HEK293 (cell line): ENCODE data around the gene TNFRSF4.

Experiments
- CTCF ChIA-PET: fragments of 350-600 bp; formaldehyde crosslinking; extraction: SDS; loops from one replicate; lab custom pipeline; 2021; ENCODE audit warnings: antibody characterized with exemption; lab: Yijun Ruan, JAX
- POLR2A ChIA-PET: fragments of 300-600 bp; formaldehyde crosslinking; extraction: SDS; loops from one replicate; lab custom pipeline; 2020; ENCODE audit warnings: antibody characterized with exemption, inconsistent platforms; lab: Yijun Ruan, JAX
- H3K27ac ChIP-seq: fragments of 200-500 bp; sonication (Bioruptor generic); 2 replicates; pipeline ENCODE4 v1.5.1; 2014; ENCODE audit warnings: low read depth, low read length, control low read depth, inconsistent platforms; ENCODE audit errors: extremely low read depth
- H3K36me3 ChIP-seq, 2 experiments: fragments of 200-500 bp in 1 of 2; sonication (Bioruptor generic) in 1 of 2; 1 replicate in 1 of 2; 2 replicates in 1 of 2; pipeline ENCODE4 v1.5.1; 2014 to 2017; ENCODE audit warnings: inconsistent platforms in 2 of 2, low read length in 2 of 2; ENCODE audit not compliant: control insufficient read depth in 2 of 2, insufficient read depth in 1 of 2
- H3K4me1 ChIP-seq: fragments of 200-500 bp; sonication (Bioruptor generic); 2 replicates; pipeline ENCODE4 v1.5.1; 2014; ENCODE audit warnings: mild to moderate bottlenecking, low read length, inconsistent platforms; ENCODE audit not compliant: control insufficient read depth, insufficient read depth
- H3K4me3 ChIP-seq: 2 replicates; pipeline ENCODE4 v1.5.1; 2011; ENCODE audit warnings: low read depth, mild to moderate bottlenecking, control low read depth, low read length, moderate library complexity
- H3K9me3 ChIP-seq: fragments of 200-500 bp; sonication (Bioruptor generic); 2 replicates; pipeline ENCODE4 v1.5.1; 2014; ENCODE audit warnings: low read depth, low read length, inconsistent platforms; ENCODE audit not compliant: control insufficient read depth, insufficient read depth
- MEIS1 ChIP-seq: sonication (generic); formaldehyde crosslinking; IDR thresholded peaks from 2 replicates; pipeline ENCODE4 v1.8.1; 2022; ENCODE audit warnings: missing genetic modification reagents, mild to moderate bottlenecking, borderline replicate concordance
- SCRT2 ChIP-seq: fragments of 450-650 bp; formaldehyde crosslinking; IDR thresholded peaks from 2 replicates; pipeline ENCODE4 v1.5.1; 2016; ENCODE audit warnings: missing biosample characterization, missing genetic modification characterization
- TRIM28 ChIP-seq: IDR thresholded peaks from 2 replicates; pipeline ENCODE4 v1.6.1; 2011; ENCODE audit warnings: low read length, control low read depth, borderline replicate concordance
- ZNF132 ChIP-seq: fragments of 450-650 bp; formaldehyde crosslinking; IDR thresholded peaks from 2 replicates; pipeline ENCODE4 v1.5.1; 2017; ENCODE audit warnings: missing biosample characterization, missing genetic modification characterization, borderline replicate concordance
- ZNF19 ChIP-seq: fragments of 450-650 bp; formaldehyde crosslinking; IDR thresholded peaks from 2 replicates; pipeline ENCODE4; 2016; ENCODE audit warnings: missing biosample characterization, missing genetic modification characterization, low read depth
- ZNF311 ChIP-seq: fragments of 450-650 bp; formaldehyde crosslinking; IDR thresholded peaks from 2 replicates; pipeline ENCODE4 v1.5.1; 2017; ENCODE audit warnings: missing biosample characterization, missing genetic modification characterization, borderline replicate concordance
- ZNF341 ChIP-seq: fragments of 450-650 bp; formaldehyde crosslinking; IDR thresholded peaks from 2 replicates; pipeline ENCODE4; 2016; ENCODE audit warnings: low read depth, missing biosample characterization, missing genetic modification characterization
- ZNF350 ChIP-seq: fragments of 450-650 bp; formaldehyde crosslinking; IDR thresholded peaks from 2 replicates; pipeline ENCODE4 v1.5.0; 2017; ENCODE audit warnings: missing biosample characterization, mild to moderate bottlenecking, missing genetic modification characterization
- ZNF530 ChIP-seq: fragments of 450-650 bp; formaldehyde crosslinking; IDR thresholded peaks from 2 replicates; pipeline ENCODE4 v1.5.1; 2016; ENCODE audit warnings: low read depth, missing biosample characterization, missing genetic modification characterization
- ZNF624 ChIP-seq: fragments of 450-650 bp; formaldehyde crosslinking; IDR thresholded peaks from 2 replicates; pipeline ENCODE4 v1.5.1; 2017; ENCODE audit warnings: missing biosample characterization, missing genetic modification characterization
- ZNF629 ChIP-seq: fragments of 450-650 bp; formaldehyde crosslinking; IDR thresholded peaks from 2 replicates; pipeline ENCODE4 v1.5.1; 2017; ENCODE audit warnings: missing biosample characterization, missing genetic modification characterization
- ZNF658 ChIP-seq: fragments of 450-650 bp; formaldehyde crosslinking; IDR thresholded peaks from 2 replicates; pipeline ENCODE4; 2016; ENCODE audit warnings: missing biosample characterization, missing genetic modification characterization
- ZNF76 ChIP-seq: fragments of 450-650 bp; formaldehyde crosslinking; IDR thresholded peaks from 2 replicates; pipeline ENCODE4; 2016; ENCODE audit warnings: low read depth, missing biosample characterization, missing genetic modification characterization, borderline replicate concordance
- ZNF776 ChIP-seq: fragments of 450-650 bp; formaldehyde crosslinking; IDR thresholded peaks from 2 replicates; pipeline ENCODE4 v1.5.0; 2017; ENCODE audit warnings: missing biosample characterization, missing genetic modification characterization, borderline replicate concordance
- TF ChIP-seq, protein P1 (sequence below): IDR thresholded peaks from 2 replicates; pipeline ENCODE4 v1.6.1; 2011; ENCODE audit warnings: mild to moderate bottlenecking, low read depth, low read length, borderline replicate concordance
- TF ChIP-seq, protein P2 (sequence below): fragments of 450-650 bp; formaldehyde crosslinking; IDR thresholded peaks from 2 replicates; pipeline ENCODE4 v1.5.1; 2016; ENCODE audit warnings: missing biosample characterization, missing genetic modification characterization
- TF ChIP-seq, protein P3 (sequence below): fragments of 450-650 bp; formaldehyde crosslinking; conservative IDR thresholded peaks from 2 replicates; pipeline ENCODE4 v1.5.1; 2016; ENCODE audit warnings: low read depth, missing biosample characterization, missing genetic modification characterization
- TF ChIP-seq, protein P4 (sequence below): fragments of 450-650 bp; IDR thresholded peaks from 2 replicates; pipeline ENCODE4 v1.5.1; 2018; ENCODE audit warnings: missing biosample characterization, missing genetic modification characterization
- TF ChIP-seq, protein P5 (sequence below): fragments of 450-650 bp; formaldehyde crosslinking; IDR thresholded peaks from 2 replicates; pipeline ENCODE4 v1.5.1; 2017; ENCODE audit warnings: missing biosample characterization, mild to moderate bottlenecking, missing genetic modification characterization, moderate library complexity

Gene TNFRSF4

DNA sequence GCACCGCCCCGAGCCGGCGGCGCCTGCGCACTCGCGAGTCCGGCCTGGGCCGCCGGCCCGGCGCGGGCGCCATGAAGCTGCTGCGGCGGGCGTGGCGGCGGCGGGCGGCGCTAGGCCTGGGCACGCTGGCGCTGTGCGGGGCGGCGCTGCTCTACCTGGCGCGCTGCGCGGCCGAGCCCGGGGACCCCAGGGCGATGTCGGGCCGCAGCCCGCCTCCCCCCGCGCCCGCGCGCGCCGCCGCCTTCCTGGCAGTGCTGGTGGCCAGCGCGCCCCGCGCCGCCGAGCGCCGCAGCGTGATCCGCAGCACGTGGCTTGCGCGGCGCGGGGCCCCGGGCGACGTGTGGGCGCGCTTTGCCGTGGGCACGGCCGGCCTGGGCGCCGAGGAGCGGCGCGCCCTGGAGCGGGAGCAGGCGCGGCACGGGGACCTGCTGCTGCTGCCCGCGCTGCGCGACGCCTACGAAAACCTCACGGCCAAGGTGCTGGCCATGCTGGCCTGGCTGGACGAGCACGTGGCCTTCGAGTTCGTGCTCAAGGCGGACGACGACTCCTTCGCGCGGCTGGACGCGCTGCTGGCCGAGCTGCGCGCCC lies 18.3 kb upstream of the TNFRSF4 start, which contains the start of gene B3GALT6:
Gene B3GALT6, plus strand, starts transcription at position 30 of the 588 bp plus-strand sequence. Its CDS starts 42 bp downstream, at position 72.
- POLR2A ChIA-PET, result no interaction called here
- no peaks in the 10 kb centered on the region for H3K9me3 ChIP-seq
- no peaks in the 10 kb centered on the region; the same call in 1 of the 2 replicates for H3K4me1 ChIP-seq
- peak within 1 kb of the TSS; percentile 90 for H3K27ac ChIP-seq
- TF ChIP-seq ZNF624 (tag by site-specific recombination), result no peak
- no peak for TF ChIP-seq ZNF341 (tag by site-specific recombination)
- no peak for TF ChIP-seq ZNF530 (tag by site-specific recombination)
- TF ChIP-seq, protein P1, sequence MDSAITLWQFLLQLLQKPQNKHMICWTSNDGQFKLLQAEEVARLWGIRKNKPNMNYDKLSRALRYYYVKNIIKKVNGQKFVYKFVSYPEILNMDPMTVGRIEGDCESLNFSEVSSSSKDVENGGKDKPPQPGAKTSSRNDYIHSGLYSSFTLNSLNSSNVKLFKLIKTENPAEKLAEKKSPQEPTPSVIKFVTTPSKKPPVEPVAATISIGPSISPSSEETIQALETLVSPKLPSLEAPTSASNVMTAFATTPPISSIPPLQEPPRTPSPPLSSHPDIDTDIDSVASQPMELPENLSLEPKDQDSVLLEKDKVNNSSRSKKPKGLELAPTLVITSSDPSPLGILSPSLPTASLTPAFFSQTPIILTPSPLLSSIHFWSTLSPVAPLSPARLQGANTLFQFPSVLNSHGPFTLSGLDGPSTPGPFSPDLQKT, result 0 out of 2 replicates have a peak, but pooled peaks have one; percentile 1
- TF ChIP-seq ZNF776 (tag by site-specific recombination), result no peak
- TF ChIP-seq ZNF132 (tag by site-specific recombination), result no peak
- no peak for TF ChIP-seq ZNF658 (tag by site-specific recombination)
- TF ChIP-seq MEIS1 (CRISPR knock-in tag), result 0 out of 2 replicates have a peak, but pooled peaks have one; percentile 31
- TF ChIP-seq ZNF76 (tag by site-specific recombination), result no peak
- TF ChIP-seq, protein P2, sequence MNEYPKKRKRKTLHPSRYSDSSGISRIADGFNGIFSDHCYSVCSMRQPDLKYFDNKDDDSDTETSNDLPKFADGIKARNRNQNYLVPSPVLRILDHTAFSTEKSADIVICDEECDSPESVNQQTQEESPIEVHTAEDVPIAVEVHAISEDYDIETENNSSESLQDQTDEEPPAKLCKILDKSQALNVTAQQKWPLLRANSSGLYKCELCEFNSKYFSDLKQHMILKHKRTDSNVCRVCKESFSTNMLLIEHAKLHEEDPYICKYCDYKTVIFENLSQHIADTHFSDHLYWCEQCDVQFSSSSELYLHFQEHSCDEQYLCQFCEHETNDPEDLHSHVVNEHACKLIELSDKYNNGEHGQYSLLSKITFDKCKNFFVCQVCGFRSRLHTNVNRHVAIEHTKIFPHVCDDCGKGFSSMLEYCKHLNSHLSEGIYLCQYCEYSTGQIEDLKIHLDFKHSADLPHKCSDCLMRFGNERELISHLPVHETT (tag by site-specific recombination), result no peak
- H3K4me3 ChIP-seq, result peak within 1 kb of the TSS; percentile 81
- CTCF ChIA-PET, result interaction anchor here (1.7 kb wide), 1 partner anchor 18 kb away, joined by 4 read pairs; no protein-coding TSS in a partner anchor
- H3K36me3 ChIP-seq, result peaks cover 0 to 37% of the 10 kb centered on the region in 2 experiments; a peak in 1 of 3 replicates

DNA sequence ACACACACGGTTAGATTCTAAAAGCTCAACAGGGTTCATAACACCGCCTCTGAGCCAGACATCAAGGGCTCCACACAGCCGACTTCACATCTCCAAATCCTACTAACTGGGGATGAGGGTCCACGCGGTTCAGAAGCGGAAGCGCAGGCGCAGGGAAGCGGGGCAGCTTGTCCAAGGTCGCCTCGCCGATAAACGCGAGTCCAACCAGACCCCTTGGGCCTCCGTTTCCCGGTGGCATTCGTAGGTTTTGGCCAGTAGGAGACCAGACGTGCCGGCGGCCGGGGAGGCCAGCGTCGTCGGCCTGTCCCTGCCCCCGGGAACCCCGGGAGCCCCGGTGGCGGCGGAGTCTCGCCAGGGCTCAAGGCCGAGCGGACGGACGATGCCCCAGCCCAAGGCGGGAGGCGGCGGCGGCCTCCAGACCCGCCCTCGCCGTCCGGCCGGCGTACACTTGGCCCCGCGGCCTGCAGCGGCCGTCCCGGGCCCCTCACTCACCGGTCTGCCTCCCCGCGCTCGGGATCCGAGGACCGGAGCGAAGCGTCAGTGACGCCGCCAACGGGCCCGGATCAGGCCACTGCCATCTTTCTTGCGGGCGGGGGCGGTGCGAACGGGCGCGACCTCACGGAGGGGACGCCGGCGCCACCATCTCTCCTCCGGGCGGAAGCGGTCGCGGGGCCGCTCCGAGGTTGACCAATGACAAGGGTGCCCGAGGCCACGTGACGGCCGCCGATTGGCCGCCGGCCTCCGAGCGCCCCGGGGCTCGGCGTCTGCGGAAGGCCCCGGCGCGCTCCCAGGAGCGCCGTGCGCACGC lies 17.7 kb upstream of the TNFRSF4 start, which contains the start of gene SDF4:
Gene SDF4, minus strand, starts transcription at position 602 of the 808 bp plus-strand sequence. CDS start 3,229 bp downstream, outside the sequence.
- Histone ChIP-seq H3K27ac (peak within 1 kb of the TSS; percentile 90), H3K9me3 (no peaks in the 10 kb centered on the region), H3K4me1 (no peaks in the 10 kb centered on the region; the same call in 1 of the 2 replicates), H3K4me3 (peak within 1 kb of the TSS; percentile 81), H3K36me3 (peaks cover 0 to 44% of the 10 kb centered on the region in 2 experiments; a peak in 1 of 3 replicates)
- CTCF ChIA-PET, result interaction anchor here (0.5 to 1.8 kb wide), 6 partner anchors 13 to 168 kb away, joined by 3 to 20 read pairs (median 4); no protein-coding TSS in a partner anchor
- POLR2A ChIA-PET, result interaction anchor here (0.8 to 1.5 kb wide), 4 partner anchors 24 to 152 kb away, joined by 3 to 5 read pairs (median 3); partner anchors contain the start of gene AURKAIP1
- TF ChIP-seq, protein P3, sequence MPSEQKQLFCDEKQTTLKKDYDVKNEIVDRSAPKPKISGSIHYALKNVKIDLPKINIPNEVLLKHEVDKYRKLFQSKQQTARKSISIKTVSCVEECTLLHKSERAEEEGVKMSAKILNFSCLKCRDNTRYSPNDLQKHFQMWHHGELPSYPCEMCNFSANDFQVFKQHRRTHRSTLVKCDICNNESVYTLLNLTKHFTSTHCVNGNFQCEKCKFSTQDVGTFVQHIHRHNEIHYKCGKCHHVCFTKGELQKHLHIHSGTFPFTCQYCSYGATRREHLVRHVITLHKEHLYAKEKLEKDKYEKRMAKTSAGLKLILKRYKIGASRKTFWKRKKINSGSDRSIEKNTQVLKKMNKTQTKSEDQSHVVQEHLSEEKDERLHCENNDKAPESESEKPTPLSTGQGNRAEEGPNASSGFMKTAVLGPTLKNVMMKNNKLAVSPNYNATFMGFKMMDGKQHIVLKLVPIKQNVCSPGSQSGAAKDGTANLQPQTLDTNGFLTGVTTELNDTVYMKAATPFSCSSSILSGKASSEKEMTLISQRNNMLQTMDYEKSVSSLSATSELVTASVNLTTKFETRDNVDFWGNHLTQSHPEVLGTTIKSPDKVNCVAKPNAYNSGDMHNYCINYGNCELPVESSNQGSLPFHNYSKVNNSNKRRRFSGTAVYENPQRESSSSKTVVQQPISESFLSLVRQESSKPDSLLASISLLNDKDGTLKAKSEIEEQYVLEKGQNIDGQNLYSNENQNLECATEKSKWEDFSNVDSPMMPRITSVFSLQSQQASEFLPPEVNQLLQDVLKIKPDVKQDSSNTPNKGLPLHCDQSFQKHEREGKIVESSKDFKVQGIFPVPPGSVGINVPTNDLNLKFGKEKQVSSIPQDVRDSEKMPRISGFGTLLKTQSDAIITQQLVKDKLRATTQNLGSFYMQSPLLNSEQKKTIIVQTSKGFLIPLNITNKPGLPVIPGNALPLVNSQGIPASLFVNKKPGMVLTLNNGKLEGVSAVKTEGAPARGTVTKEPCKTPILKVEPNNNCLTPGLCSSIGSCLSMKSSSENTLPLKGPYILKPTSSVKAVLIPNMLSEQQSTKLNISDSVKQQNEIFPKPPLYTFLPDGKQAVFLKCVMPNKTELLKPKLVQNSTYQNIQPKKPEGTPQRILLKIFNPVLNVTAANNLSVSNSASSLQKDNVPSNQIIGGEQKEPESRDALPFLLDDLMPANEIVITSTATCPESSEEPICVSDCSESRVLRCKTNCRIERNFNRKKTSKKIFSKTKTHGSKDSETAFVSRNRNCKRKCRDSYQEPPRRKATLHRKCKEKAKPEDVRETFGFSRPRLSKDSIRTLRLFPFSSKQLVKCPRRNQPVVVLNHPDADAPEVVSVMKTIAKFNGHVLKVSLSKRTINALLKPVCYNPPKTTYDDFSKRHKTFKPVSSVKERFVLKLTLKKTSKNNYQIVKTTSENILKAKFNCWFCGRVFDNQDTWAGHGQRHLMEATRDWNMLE, result 0 out of 2 replicates have a peak, but pooled peaks have one; percentile 28
- TF ChIP-seq ZNF19 (no peak), ZNF311 (tag by site-specific recombination) (no peak), SCRT2 (tag by site-specific recombination) (0 out of 2 replicates have a peak, but pooled peaks have one; percentile 30), TRIM28 (no peak), ZNF350 (no peak), ZNF629 (tag by site-specific recombination) (peak; percentile 44; the same call in 1 of the 2 replicates)
- TF ChIP-seq, protein P4, sequence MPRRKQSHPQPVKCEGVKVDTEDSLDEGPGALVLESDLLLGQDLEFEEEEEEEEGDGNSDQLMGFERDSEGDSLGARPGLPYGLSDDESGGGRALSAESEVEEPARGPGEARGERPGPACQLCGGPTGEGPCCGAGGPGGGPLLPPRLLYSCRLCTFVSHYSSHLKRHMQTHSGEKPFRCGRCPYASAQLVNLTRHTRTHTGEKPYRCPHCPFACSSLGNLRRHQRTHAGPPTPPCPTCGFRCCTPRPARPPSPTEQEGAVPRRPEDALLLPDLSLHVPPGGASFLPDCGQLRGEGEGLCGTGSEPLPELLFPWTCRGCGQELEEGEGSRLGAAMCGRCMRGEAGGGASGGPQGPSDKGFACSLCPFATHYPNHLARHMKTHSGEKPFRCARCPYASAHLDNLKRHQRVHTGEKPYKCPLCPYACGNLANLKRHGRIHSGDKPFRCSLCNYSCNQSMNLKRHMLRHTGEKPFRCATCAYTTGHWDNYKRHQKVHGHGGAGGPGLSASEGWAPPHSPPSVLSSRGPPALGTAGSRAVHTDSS (tag by site-specific recombination), result no peak
- TF ChIP-seq, protein P5, sequence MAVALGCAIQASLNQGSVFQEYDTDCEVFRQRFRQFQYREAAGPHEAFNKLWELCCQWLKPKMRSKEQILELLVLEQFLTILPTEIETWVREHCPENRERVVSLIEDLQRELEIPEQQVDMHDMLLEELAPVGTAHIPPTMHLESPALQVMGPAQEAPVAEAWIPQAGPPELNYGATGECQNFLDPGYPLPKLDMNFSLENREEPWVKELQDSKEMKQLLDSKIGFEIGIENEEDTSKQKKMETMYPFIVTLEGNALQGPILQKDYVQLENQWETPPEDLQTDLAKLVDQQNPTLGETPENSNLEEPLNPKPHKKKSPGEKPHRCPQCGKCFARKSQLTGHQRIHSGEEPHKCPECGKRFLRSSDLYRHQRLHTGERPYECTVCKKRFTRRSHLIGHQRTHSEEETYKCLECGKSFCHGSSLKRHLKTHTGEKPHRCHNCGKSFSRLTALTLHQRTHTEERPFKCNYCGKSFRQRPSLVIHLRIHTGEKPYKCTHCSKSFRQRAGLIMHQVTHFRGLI, result peak; percentile 29; the same call in 1 of the 2 replicates
